Motor neuron (in vitro differentiated cells): ENCODE measurements around the gene PRR22. TPM values are rescaled to one million over a fixed set of nuclear protein-coding genes. Genes with fewer than 3 reads are reported as not detected.

Source experiments
- ATAC-seq, 8 experiments: fragments of 200-7000 bp; cut with Tn5 transposase; replicated peaks in 6 of 8; 2 replicates each; pipeline ENCODE4 v1.8.0; 2021; ENCODE audit warnings: mild to moderate bottlenecking in 8 of 8, moderate library complexity in 8 of 8
- H3K27ac ChIP-seq, 2 donors: fragments of 250-450 bp; sonication (Bioruptor Pico); 2 replicates each; pipeline ENCODE4 v1.9.0; 2021; ENCODE audit warnings: antibody characterized with exemption in 2 of 2, mild to moderate bottlenecking in 2 of 2, moderate library complexity in 1 of 2
- H3K4me1 ChIP-seq, 2 donors: fragments of 250-450 bp; sonication (Bioruptor Pico); replicated peaks in 1 of 2; 2 replicates each; pipeline ENCODE4 v1.6.1; 2021; ENCODE audit warnings: antibody characterized with exemption in 2 of 2, mild to moderate bottlenecking in 2 of 2, moderate library complexity in 1 of 2
- H3K4me3 ChIP-seq, 5 donors: fragments of 250-450 bp; sonication (Bioruptor Pico); 2 replicates each; pipeline ENCODE4 v1.9.0; 2021; ENCODE audit warnings: antibody characterized with exemption in 5 of 5, mild to moderate bottlenecking in 5 of 5, moderate library complexity in 4 of 5
- WGBS, 10 experiments: fragments of 450-650 bp; shearing (Covaris generic); methylation state at CpG; one replicate each; pipeline ENCODE4 v1.0.0; 2022; 5-methylcytosine and 5-hydroxymethylcytosine counted together
- in situ Hi-C, 9 experiments: fragments of 400-800 bp; cut with MboI; loops; one replicate each; pipeline ENCODE4 v1.15.0; 2021; ENCODE audit warnings: low sequenced_read_pairs in 9 of 9, low pct_unique_long_range_greater_than_20kb in 2 of 9; ENCODE audit not compliant: unreplicated experiment in 9 of 9
- total RNA-seq, 8 experiments: library from RNA; unstranded; fragments of 300-600 nt; gene quantifications; 2 replicates each; pipeline versions ENCODE4 v1.2.3 to v1.2.4, GENCODE V29; 2022

Gene PRR22
- total RNA-seq, 8 experiments from 2014 or later, result 0.43 to 5.7 (median 1.3) TPM

- Histone ChIP-seq H3K4me1 (peaks cover 13 to 14% of the 10 kb centered on the region in 2 donors), H3K4me3 (no peak overlapping the region), H3K27ac (no peak overlapping the region)
- ATAC-seq, result peak in 1 of 8 experiments; percentile 30
- WGBS, 10 experiments, result 30 to 95% (median 57%) methylated on average over 1 to 7 of the region's 30 CpGs; no CpG with 5 or more reads in 6 of the 10 experiments
- in situ Hi-C loops, result loop anchor here in 1 of 9 experiments (25.0 kb wide), 1 partner anchor 189 kb away; no protein-coding TSS in a partner anchor
These were observed 39.2 kb upstream of the PRR22 start for GRCh38 chr19:5823579-5824281.

GRCh38 chr19:5822181-5822844, 37.8 kb upstream of the PRR22 start:
- Histone ChIP-seq H3K27ac (no peak overlapping the region), H3K4me3 (no peak overlapping the region), H3K4me1 (peaks cover 12 to 13% of the 10 kb centered on the region in 2 donors)
- 30 to 80% (median 57%) methylated on average over 1 to 5 of the region's 30 CpGs; no CpG with 5 or more reads in 5 of the 10 experiments for WGBS, 10 experiments
- ATAC-seq, result peak in 3 of 8 experiments; percentile 33 to 68 (median 48)
- in situ Hi-C loops, result loop anchor here in 1 of 9 experiments (25.0 kb wide), 1 partner anchor 190 kb away; no protein-coding TSS in a partner anchor

GRCh38 chr19:5821521-5822180, 37.1 kb upstream of the PRR22 start:
- Histone ChIP-seq H3K4me1 (peaks cover 6% of the 10 kb centered on the region in 2 donors), H3K4me3 (no peak overlapping the region), H3K27ac (no peak overlapping the region)
- in situ Hi-C loops, result loop anchor here in 1 of 9 experiments (25.0 kb wide), 1 partner anchor 191 kb away; no protein-coding TSS in a partner anchor
- 20 to 90% (median 56%) methylated on average over 1 to 7 of the region's 8 CpGs; no CpG with 5 or more reads in 3 of the 10 experiments for WGBS, 10 experiments
- peak in 1 of 8 experiments; percentile 19 for ATAC-seq

- Histone ChIP-seq H3K27ac (no peak overlapping the region), H3K4me3 (no peak overlapping the region), H3K4me1 (no peaks in the 10 kb centered on the region)
- WGBS, 10 experiments, result 20 to 100% (median 68%) methylated on average over 1 to 5 of the region's 6 CpGs; no CpG with 5 or more reads in 2 of the 10 experiments
- no peak for ATAC-seq
- in situ Hi-C loops, result loop anchor here in 1 of 9 experiments (25.0 kb wide), 1 partner anchor 192 kb away; no protein-coding TSS in a partner anchor
These were observed 36.2 kb upstream of the PRR22 start for GRCh38 chr19:5820785-5821184.

- H3K4me3 ChIP-seq, result no peak overlapping the region
- in situ Hi-C loops, result loop anchor here in 1 of 9 experiments (25.0 kb wide), 1 partner anchor 194 kb away; no protein-coding TSS in a partner anchor
- peak in 3 of 8 experiments; percentile 16 to 20 (median 16) for ATAC-seq
- 67 to 80% methylated on average over 1 of the region's 10 CpGs; no CpG with 5 or more reads in 8 of the 10 experiments for WGBS, 10 experiments
- no peaks in the 10 kb centered on the region for H3K4me1 ChIP-seq
- H3K27ac ChIP-seq, result no peak overlapping the region
These were observed 34.0 kb upstream of the PRR22 start for GRCh38 chr19:5818594-5818993.

GRCh38 chr19:5817218-5817617, 32.7 kb upstream of the PRR22 start:
- WGBS, 10 experiments, result 33 to 100% (median 90%) methylated on average over 2 of the region's 2 CpGs; no CpG with 5 or more reads in 3 of the 10 experiments
- no peak for ATAC-seq
- Histone ChIP-seq H3K4me3 (no peak overlapping the region), H3K27ac (no peak overlapping the region), H3K4me1 (no peaks in the 10 kb centered on the region)
- in situ Hi-C loops, result loop anchor here in 1 of 9 experiments (25.0 kb wide), 1 partner anchor 195 kb away; no protein-coding TSS in a partner anchor

GRCh38 chr19:5814852-5815246, 30.3 kb upstream of the PRR22 start:
- no peak overlapping the region for H3K4me3 ChIP-seq
- WGBS, 10 experiments, result 20 to 100% (median 40%) methylated on average over 1 to 6 of the region's 11 CpGs; no CpG with 5 or more reads in 7 of the 10 experiments
- in situ Hi-C loops, result loop anchor here in 1 of 9 experiments (25.0 kb wide), 1 partner anchor 197 kb away; no protein-coding TSS in a partner anchor
- ATAC-seq, result peak in 5 of 8 experiments; percentile 20 to 52 (median 44)
- H3K4me1 ChIP-seq, result no peaks in the 10 kb centered on the region
- H3K27ac ChIP-seq, result no peak overlapping the region

- ATAC-seq, result peak in 5 of 8 experiments; percentile 11 to 82 (median 38)
- 10 to 92% (median 82%) methylated on average over 2 to 4 of the region's 9 CpGs; no CpG with 5 or more reads in 5 of the 10 experiments for WGBS, 10 experiments
- H3K4me1 ChIP-seq, result no peaks in the 10 kb centered on the region
- no peak overlapping the region for H3K4me3 ChIP-seq
- in situ Hi-C loops, result loop anchor here in 1 of 9 experiments (25.0 kb wide), 1 partner anchor 198 kb away; no protein-coding TSS in a partner anchor
- H3K27ac ChIP-seq, result no peak overlapping the region
These were observed 29.7 kb upstream of the PRR22 start for GRCh38 chr19:5814123-5814851.

GRCh38 chr19:5811117-5811516, 26.6 kb upstream of the PRR22 start:
- Histone ChIP-seq H3K4me3 (no peak overlapping the region), H3K4me1 (peaks cover 3 to 4% of the 10 kb centered on the region in 2 donors), H3K27ac (no peak overlapping the region)
- no peak for ATAC-seq
- in situ Hi-C loops, result loop anchor here in 1 of 9 experiments (25.0 kb wide), 1 partner anchor 201 kb away; no protein-coding TSS in a partner anchor
- WGBS, 10 experiments, result 50 to 100% (median 79%) methylated on average over 1 to 4 of the region's 4 CpGs; no CpG with 5 or more reads in 6 of the 10 experiments

GRCh38 chr19:5809469-5809868, 24.9 kb upstream of the PRR22 start:
- Histone ChIP-seq H3K4me3 (no peak overlapping the region), H3K4me1 (peaks cover 6 to 9% of the 10 kb centered on the region in 2 donors), H3K27ac (no peak overlapping the region)
- 17 to 100% (median 82%) methylated on average over 1 to 7 of the region's 10 CpGs; no CpG with 5 or more reads in 2 of the 10 experiments for WGBS, 10 experiments
- no peak for ATAC-seq
- in situ Hi-C loops, result loop anchor here in 1 of 9 experiments (10.0 to 25.0 kb wide), 2 partner anchors 75 to 203 kb away; no protein-coding TSS in a partner anchor

GRCh38 chr19:5809053-5809452, 24.5 kb upstream of the PRR22 start:
- Histone ChIP-seq H3K4me3 (no peak overlapping the region), H3K4me1 (peaks cover 6 to 13% of the 10 kb centered on the region in 2 donors), H3K27ac (no peak overlapping the region)
- ATAC-seq, result no peak
- in situ Hi-C loops, result loop anchor here in 1 of 9 experiments (10.0 to 25.0 kb wide), 2 partner anchors 76 to 203 kb away; no protein-coding TSS in a partner anchor
- WGBS, 10 experiments, result 86 to 100% (median 98%) methylated on average over 1 to 8 of the region's 9 CpGs; no CpG with 5 or more reads in 3 of the 10 experiments
